IMR-90 (cell line): Measurements from ENCODE around the gene NDFIP2. TPM values are rescaled to one million over a fixed set of nuclear protein-coding genes. Genes with fewer than 3 reads are reported as not detected.

ENCODE experiments used
- ATAC-seq: fragments of 200-7000 bp; cut with Tn5 transposase; 2 replicates; pipeline ENCODE4 v1.9.1; 2020; ENCODE audit warnings: low read depth, mild to moderate bottlenecking, moderate library complexity
- BruUV-seq: library from RNA; stranded (reverse); fragments of 400-500 nt; replicated peaks from 2 replicates; lab custom pipeline; 2021; lab: Mats Ljungman, UMichigan
- CTCF ChIA-PET: fragments of 300-600 bp; formaldehyde crosslinking; extraction: SDS; loops from one replicate; lab custom pipeline; 2021; ENCODE audit warnings: antibody characterized with exemption; lab: Yijun Ruan, JAX
- POLR2A ChIA-PET: fragments of 300-600 bp; sonication (Branson Sonifier 250); formaldehyde crosslinking; loops from one replicate; lab custom pipeline; 2022; ENCODE audit warnings: antibody characterized with exemption; ENCODE audit not compliant: unreplicated experiment; lab: Charles Lee
- DNase-seq: peaks from one replicate; pipeline ENCODE4 v3.0.0; 2013
- H2AFZ ChIP-seq: replicated peaks from 2 replicates; pipeline ENCODE3; 2013; ENCODE audit warnings: low read length, mild to moderate bottlenecking; ENCODE audit not compliant: poor library complexity
- H2AK5ac ChIP-seq: 2 replicates; pipeline ENCODE4 v1.6.1; 2013; ENCODE audit warnings: low read depth, low read length, inconsistent platforms
- H2AK9ac ChIP-seq: replicated peaks from 2 replicates; pipeline ENCODE3; 2013; ENCODE audit warnings: mild to moderate bottlenecking, low read depth, low read length, moderate library complexity; ENCODE audit not compliant: poor library complexity
- H2BK120ac ChIP-seq: 2 replicates; pipeline ENCODE4 v1.6.1; 2013; ENCODE audit warnings: low read depth, low read length, inconsistent platforms
- H2BK15ac ChIP-seq: 3 replicates; pipeline ENCODE4 v1.6.1; 2013; ENCODE audit warnings: low read depth, low read length, inconsistent platforms
- H2BK20ac ChIP-seq: 2 replicates; pipeline ENCODE4 v1.6.1; 2013; ENCODE audit warnings: low read depth, mild to moderate bottlenecking, inconsistent platforms, low read length, moderate library complexity
- H2BK5ac ChIP-seq: 2 replicates; pipeline ENCODE4 v1.6.1; 2013; ENCODE audit warnings: mild to moderate bottlenecking, low read depth, low read length, inconsistent platforms; ENCODE audit not compliant: poor library complexity, severe bottlenecking
- H3K14ac ChIP-seq: replicated peaks from 2 replicates; pipeline ENCODE4 v1.6.1; 2013; ENCODE audit warnings: low read depth, low read length, inconsistent platforms
- H3K18ac ChIP-seq: 2 replicates; pipeline ENCODE4 v1.6.1; 2013; ENCODE audit warnings: low read depth, low read length, control low read depth
- H3K23ac ChIP-seq: 2 replicates; pipeline ENCODE4 v1.6.1; 2013; ENCODE audit warnings: low read depth, low read length, inconsistent platforms
- H3K27ac ChIP-seq: 2 replicates; pipeline ENCODE4 v1.5.1; 2013; ENCODE audit warnings: mild to moderate bottlenecking, control low read depth, low read length; ENCODE audit not compliant: insufficient read depth
- H3K27me3 ChIP-seq: 2 replicates; pipeline ENCODE4 v1.6.1; 2013; ENCODE audit warnings: low read length; ENCODE audit not compliant: control insufficient read depth, insufficient read depth
- H3K36me3 ChIP-seq: 2 replicates; pipeline ENCODE4 v1.6.1; 2013; ENCODE audit warnings: low read length, mixed read lengths; ENCODE audit not compliant: control insufficient read depth, insufficient read depth
- H3K4ac ChIP-seq: 2 replicates; pipeline ENCODE4 v1.6.1; 2013; ENCODE audit warnings: low read depth, low read length, inconsistent platforms
- H3K4me1 ChIP-seq: 2 replicates; pipeline ENCODE4 v1.6.1; 2013; ENCODE audit warnings: low read length, mixed read lengths; ENCODE audit not compliant: control insufficient read depth, insufficient read depth
- H3K4me2 ChIP-seq: 2 replicates; pipeline ENCODE4 v1.6.1; 2013; ENCODE audit warnings: low read depth, mild to moderate bottlenecking, control low read depth, low read length, moderate library complexity
- H3K4me3 ChIP-seq: 2 replicates; pipeline ENCODE4 v1.5.1; 2013; ENCODE audit warnings: low read depth, mild to moderate bottlenecking, control low read depth, low read length, moderate library complexity; ENCODE audit not compliant: insufficient read depth
- H3K56ac ChIP-seq: 2 replicates; pipeline ENCODE4 v1.6.1; 2013; ENCODE audit warnings: low read length, inconsistent platforms; ENCODE audit not compliant: insufficient read depth; ENCODE audit errors: extremely low read depth
- H3K79me1 ChIP-seq, 2 experiments: 2 replicates each; pipeline ENCODE4 v1.6.1; 2013; ENCODE audit warnings: low read length in 2 of 2, inconsistent platforms in 1 of 2, low read depth in 1 of 2
- H3K9ac ChIP-seq: 2 replicates; pipeline ENCODE4 v1.6.1; 2013; ENCODE audit warnings: low read depth, low read length, control low read depth
- H3K9me1 ChIP-seq: 2 replicates; pipeline ENCODE4 v1.6.1; 2013; ENCODE audit warnings: low read length, inconsistent platforms; ENCODE audit not compliant: insufficient read depth
- H3K9me3 ChIP-seq: 2 replicates; pipeline ENCODE4 v1.6.1; 2013; ENCODE audit warnings: low read length; ENCODE audit not compliant: control insufficient read depth, insufficient read depth
- H4K20me1 ChIP-seq: 2 replicates; pipeline ENCODE4 v1.6.1; 2013; ENCODE audit warnings: low read length, inconsistent platforms; ENCODE audit not compliant: insufficient read depth
- H4K5ac ChIP-seq: 2 replicates; pipeline ENCODE4 v1.6.1; 2013; ENCODE audit warnings: mild to moderate bottlenecking, low read depth, low read length, control low read depth
- H4K8ac ChIP-seq, 2 experiments: 2 replicates each; pipeline ENCODE4 v1.6.1; 2013; ENCODE audit warnings: low read depth in 2 of 2, low read length in 2 of 2, control low read depth in 1 of 2, inconsistent platforms in 1 of 2
- H4K91ac ChIP-seq: 2 replicates; pipeline ENCODE4 v1.6.1; 2013; ENCODE audit warnings: low read depth, low read length, inconsistent platforms; ENCODE audit not compliant: insufficient read depth
- MAFK ChIP-seq: IDR thresholded peaks from 2 replicates; pipeline ENCODE4 v1.6.1; 2012; ENCODE audit warnings: low read depth, low read length, improper control_type of control experiment
- RAD21 ChIP-seq: IDR thresholded peaks from 2 replicates; pipeline ENCODE4 v1.6.1; 2012; ENCODE audit warnings: low read length, improper control_type of control experiment
- SMC3 ChIP-seq: fragments of 150-350 bp; IDR thresholded peaks from 2 replicates; pipeline ENCODE4 v1.6.1; 2016; ENCODE audit warnings: low read depth, mild to moderate bottlenecking, antibody characterized with exemption, low read length, moderate library complexity
- USF2 ChIP-seq: fragments of 150-350 bp; IDR thresholded peaks from 2 replicates; pipeline ENCODE4 v1.6.1; 2017; ENCODE audit warnings: mild to moderate bottlenecking, antibody characterized with exemption, low read length, low read depth
- WGBS, 2 experiments: methylation state at CpG; one replicate each; pipeline versions ENCODE4 v1.1.5 to v1.1.7; 2013; ENCODE audit warnings: missing lambda C conversion rate in 2 of 2; ENCODE audit not compliant: insufficient read length in 1 of 2; ENCODE audit errors: extremely low coverage in 2 of 2; 5-methylcytosine and 5-hydroxymethylcytosine counted together
- dilution Hi-C: fragments of 300-500 bp; cut with HindIII; formaldehyde crosslinking; loops from one replicate; pipeline ENCODE4 v1.14.3; 2018; ENCODE audit warnings: low sequenced_read_pairs; ENCODE audit not compliant: unreplicated experiment
- in situ Hi-C: fragments of 300-500 bp; cut with MboI; formaldehyde crosslinking; loops from 3 replicates; pipeline ENCODE4 v1.14.3; 2019; ENCODE audit warnings: low sequenced_read_pairs, inconsistent platforms, mixed read lengths
- intact Hi-C: fragments of 100-400 bp; cut with micrococcal nuclease; formaldehyde crosslinking; loops from 2 replicates; pipeline ENCODE4 v1.10.0; 2022
- polyA plus RNA-seq, 3 experiments: library from polyadenylated mRNA; depleted of rRNA; stranded (reverse); fragments of >200 nt; gene quantifications; 2 replicates each; pipeline ENCODE4 v1.2.3, GENCODE V29; 2012; ENCODE audit warnings: low replicate concordance in 1 of 3
- total RNA-seq: library from RNA; depleted of rRNA; stranded (reverse); fragments of >200 nt; gene quantifications from 2 replicates; pipeline ENCODE4 v1.2.3, GENCODE V29; 2012
- TF ChIP-seq, protein P1 (sequence below): conservative IDR thresholded peaks from 2 replicates; pipeline ENCODE4 v1.5.1; 2012; ENCODE audit warnings: mild to moderate bottlenecking, low read depth, low read length, improper control_type of control experiment

Gene NDFIP2
- total and polyA plus RNA-seq, 2 of the 4 experiments (the other 2 are of a cell fraction), result 23.8 to 25.8 TPM

DNA sequence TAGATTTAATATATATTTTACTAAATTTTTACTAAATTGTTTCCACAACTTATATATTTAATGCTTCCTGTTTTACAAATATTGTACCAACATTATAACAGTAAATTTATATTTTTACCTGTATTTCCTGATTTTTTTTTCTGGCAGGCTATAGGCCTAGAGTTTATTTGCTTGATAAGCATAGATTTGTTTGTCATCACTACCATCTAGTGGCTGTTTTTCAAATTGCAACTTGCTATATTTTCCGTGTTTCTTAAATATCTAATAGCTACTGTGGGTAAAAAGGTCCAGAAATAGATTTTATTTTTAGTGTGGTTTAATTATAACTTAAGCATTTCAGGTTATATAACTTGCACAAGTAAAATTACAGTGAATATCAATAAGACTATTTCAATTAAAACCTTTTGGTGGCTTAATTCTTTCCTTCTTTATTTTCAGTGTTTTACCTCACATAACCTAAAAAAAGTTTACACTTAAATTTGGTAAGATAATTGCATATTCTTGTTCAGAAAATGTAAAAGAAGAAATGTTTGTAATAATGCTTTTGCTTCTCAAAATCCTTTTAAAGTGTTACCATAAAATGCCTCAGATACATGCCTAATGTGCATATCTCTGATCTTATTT lies 60.6 kb downstream of the NDFIP2 start:
- no peak overlapping the region for H2AK9ac ChIP-seq
- CTCF ChIA-PET, result interaction anchor here (0.7 to 2.3 kb wide), 3 partner anchors 10 to 136 kb away, joined by 3 to 41 read pairs (median 5); partner anchors contain the start of gene RBM26
- no peak overlapping the region for H3K9ac ChIP-seq
- H3K79me1 ChIP-seq, result no peaks in the 10 kb centered on the region; a peak in 1 of 4 replicates
- H3K27me3 ChIP-seq, result no peaks in the 10 kb centered on the region
- no peaks in the 10 kb centered on the region for H4K20me1 ChIP-seq
- H2AK5ac ChIP-seq, result no peak overlapping the region
- H2BK120ac ChIP-seq, result no peak overlapping the region
- H3K36me3 ChIP-seq, result no peaks in the 10 kb centered on the region
- peak; percentile 73 for DNase-seq
- no peak overlapping the region for H2AFZ ChIP-seq
- H3K18ac ChIP-seq, result no peak overlapping the region
- peak; percentile 68 for ATAC-seq
- no peak overlapping the region for H3K23ac ChIP-seq
- TF ChIP-seq SMC3 (peak; percentile 86), USF2 (no peak), RAD21 (peak; percentile 85), MAFK (peak; percentile 28; the same call in 1 of the 2 replicates)
- TF ChIP-seq, protein P1, sequence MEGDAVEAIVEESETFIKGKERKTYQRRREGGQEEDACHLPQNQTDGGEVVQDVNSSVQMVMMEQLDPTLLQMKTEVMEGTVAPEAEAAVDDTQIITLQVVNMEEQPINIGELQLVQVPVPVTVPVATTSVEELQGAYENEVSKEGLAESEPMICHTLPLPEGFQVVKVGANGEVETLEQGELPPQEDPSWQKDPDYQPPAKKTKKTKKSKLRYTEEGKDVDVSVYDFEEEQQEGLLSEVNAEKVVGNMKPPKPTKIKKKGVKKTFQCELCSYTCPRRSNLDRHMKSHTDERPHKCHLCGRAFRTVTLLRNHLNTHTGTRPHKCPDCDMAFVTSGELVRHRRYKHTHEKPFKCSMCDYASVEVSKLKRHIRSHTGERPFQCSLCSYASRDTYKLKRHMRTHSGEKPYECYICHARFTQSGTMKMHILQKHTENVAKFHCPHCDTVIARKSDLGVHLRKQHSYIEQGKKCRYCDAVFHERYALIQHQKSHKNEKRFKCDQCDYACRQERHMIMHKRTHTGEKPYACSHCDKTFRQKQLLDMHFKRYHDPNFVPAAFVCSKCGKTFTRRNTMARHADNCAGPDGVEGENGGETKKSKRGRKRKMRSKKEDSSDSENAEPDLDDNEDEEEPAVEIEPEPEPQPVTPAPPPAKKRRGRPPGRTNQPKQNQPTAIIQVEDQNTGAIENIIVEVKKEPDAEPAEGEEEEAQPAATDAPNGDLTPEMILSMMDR, result peak; percentile 83
- no peak overlapping the region for H3K4ac ChIP-seq
- no TSS peak for BruUV-seq
- no peak overlapping the region for H3K27ac ChIP-seq
- no CpG with 5 or more reads among the region's 1 CpG for WGBS, 2 experiments
- no peak overlapping the region for H4K91ac ChIP-seq
- dilution Hi-C loops (loop anchor here (25.0 kb wide), 1 partner anchor 104 kb away; no protein-coding TSS in a partner anchor), in situ Hi-C loops (loop anchor here (5.0 kb wide), 1 partner anchor 114 kb away; no protein-coding TSS in a partner anchor), intact Hi-C loops (loop anchor here (1.0 to 10.0 kb wide), 2 partner anchors 117 to 233 kb away; no protein-coding TSS in a partner anchor)
- H3K4me3 ChIP-seq, result no peak overlapping the region
- H2BK5ac ChIP-seq, result no peak overlapping the region
- H3K9me1 ChIP-seq, result no peaks in the 10 kb centered on the region
- H2BK20ac ChIP-seq, result no peak overlapping the region
- POLR2A ChIA-PET, result interaction anchor here (0.5 kb wide), 1 partner anchor 117 kb away, joined by 3 read pairs; no protein-coding TSS in a partner anchor
- no peak overlapping the region for H3K4me2 ChIP-seq
- no peak overlapping the region for H2BK15ac ChIP-seq
- H3K9me3 ChIP-seq, result no peaks in the 10 kb centered on the region
- H3K14ac ChIP-seq, result no peak overlapping the region
- no peaks in the 10 kb centered on the region for H3K4me1 ChIP-seq
- H4K5ac ChIP-seq, result no peak overlapping the region
- H4K8ac ChIP-seq, result no peak overlapping the region
- H3K56ac ChIP-seq, result no peak overlapping the region
